ENCODE data around the gene ADAM23. TPM values are rescaled to one million over a fixed set of nuclear protein-coding genes. Genes with fewer than 3 reads are reported as not detected.

ADAM23 gene
- total and polyA plus RNA-seq, 2 donors from 2014 or later, result 1.0 to 2.5 TPM

GRCh38 chr2:206482123-206482522, 38.8 kb downstream of the ADAM23 start:
- no peak overlapping the region for H3K27ac ChIP-seq (ENCODE audit: low read depth in 2 of 2, low read length in 2 of 2)
- no peak overlapping the region for H3K4me3 ChIP-seq (ENCODE audit: low read length in 3 of 3)
- FAIRE-seq, result no peak
- intact Hi-C loops (cut with DNase I), result no loop called here
- H3K36me3 ChIP-seq (ENCODE audit: control insufficient read depth in 2 of 3, insufficient read depth in 3 of 3, low read length in 3 of 3), result no peaks in the 10 kb centered on the region
- no peaks in the 10 kb centered on the region for H3K27me3 ChIP-seq (ENCODE audit: control insufficient read depth, insufficient read depth, low read length)
- no peaks in the 10 kb centered on the region for H3K4me1 ChIP-seq (ENCODE audit: control insufficient read depth in 2 of 3, insufficient read depth in 2 of 3, low read depth in 1 of 3, low read length in 3 of 3)
- no peak for DNase-seq
- TF ChIP-seq, protein P1, sequence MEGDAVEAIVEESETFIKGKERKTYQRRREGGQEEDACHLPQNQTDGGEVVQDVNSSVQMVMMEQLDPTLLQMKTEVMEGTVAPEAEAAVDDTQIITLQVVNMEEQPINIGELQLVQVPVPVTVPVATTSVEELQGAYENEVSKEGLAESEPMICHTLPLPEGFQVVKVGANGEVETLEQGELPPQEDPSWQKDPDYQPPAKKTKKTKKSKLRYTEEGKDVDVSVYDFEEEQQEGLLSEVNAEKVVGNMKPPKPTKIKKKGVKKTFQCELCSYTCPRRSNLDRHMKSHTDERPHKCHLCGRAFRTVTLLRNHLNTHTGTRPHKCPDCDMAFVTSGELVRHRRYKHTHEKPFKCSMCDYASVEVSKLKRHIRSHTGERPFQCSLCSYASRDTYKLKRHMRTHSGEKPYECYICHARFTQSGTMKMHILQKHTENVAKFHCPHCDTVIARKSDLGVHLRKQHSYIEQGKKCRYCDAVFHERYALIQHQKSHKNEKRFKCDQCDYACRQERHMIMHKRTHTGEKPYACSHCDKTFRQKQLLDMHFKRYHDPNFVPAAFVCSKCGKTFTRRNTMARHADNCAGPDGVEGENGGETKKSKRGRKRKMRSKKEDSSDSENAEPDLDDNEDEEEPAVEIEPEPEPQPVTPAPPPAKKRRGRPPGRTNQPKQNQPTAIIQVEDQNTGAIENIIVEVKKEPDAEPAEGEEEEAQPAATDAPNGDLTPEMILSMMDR (IDR thresholded peaks at IDR 0.05; ENCODE audit: borderline replicate concordance, extremely low read depth, insufficient read depth), result no peak
- H3K9ac ChIP-seq (ENCODE audit: low read length in 3 of 3), result no peak overlapping the region
- H3K9me3 ChIP-seq (ENCODE audit: control insufficient read depth in 2 of 3, insufficient read depth in 1 of 3, low read length in 3 of 3), result no peaks in the 10 kb centered on the region

DNA sequence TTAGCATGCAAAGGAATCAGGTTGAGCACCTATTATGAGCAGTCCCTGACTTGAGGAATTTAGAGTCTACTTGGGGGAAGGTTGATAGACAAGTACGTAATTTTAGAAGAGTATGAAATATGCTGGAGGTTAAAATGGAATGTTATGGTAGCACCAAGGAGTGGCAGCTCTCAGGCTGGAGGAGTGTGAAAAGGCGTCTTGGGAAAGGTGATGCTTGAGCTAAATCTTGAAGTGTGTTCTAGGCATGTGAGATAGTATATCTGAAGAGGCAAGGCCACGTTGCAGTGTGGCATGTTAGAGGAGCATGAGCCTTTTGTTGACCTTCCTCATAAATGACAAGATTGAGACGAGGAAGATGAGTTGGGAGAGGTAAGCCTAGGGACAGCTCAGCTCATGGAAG, 39.3 kb downstream of the ADAM23 start:
- no peak overlapping the region for H3K4me3 ChIP-seq (ENCODE audit: low read length in 3 of 3)
- H3K36me3 ChIP-seq (ENCODE audit: control insufficient read depth in 2 of 3, insufficient read depth in 3 of 3, low read length in 3 of 3), result no peaks in the 10 kb centered on the region
- intact Hi-C loops (cut with DNase I), result no loop called here
- H3K9me3 ChIP-seq (ENCODE audit: control insufficient read depth in 2 of 3, insufficient read depth in 1 of 3, low read length in 3 of 3), result no peaks in the 10 kb centered on the region
- DNase-seq (no peak), FAIRE-seq (no peak)
- H3K9ac ChIP-seq (ENCODE audit: low read length in 3 of 3), result no peak overlapping the region
- H3K27ac ChIP-seq (ENCODE audit: low read depth in 2 of 2, low read length in 2 of 2), result no peak overlapping the region
- TF ChIP-seq, protein P1 (IDR thresholded peaks at IDR 0.05; ENCODE audit: borderline replicate concordance, extremely low read depth, insufficient read depth), result no peak
- H3K4me1 ChIP-seq (ENCODE audit: control insufficient read depth in 2 of 3, insufficient read depth in 2 of 3, low read depth in 1 of 3, low read length in 3 of 3), result no peaks in the 10 kb centered on the region
- H3K27me3 ChIP-seq (ENCODE audit: control insufficient read depth, insufficient read depth, low read length), result no peaks in the 10 kb centered on the region

DNA sequence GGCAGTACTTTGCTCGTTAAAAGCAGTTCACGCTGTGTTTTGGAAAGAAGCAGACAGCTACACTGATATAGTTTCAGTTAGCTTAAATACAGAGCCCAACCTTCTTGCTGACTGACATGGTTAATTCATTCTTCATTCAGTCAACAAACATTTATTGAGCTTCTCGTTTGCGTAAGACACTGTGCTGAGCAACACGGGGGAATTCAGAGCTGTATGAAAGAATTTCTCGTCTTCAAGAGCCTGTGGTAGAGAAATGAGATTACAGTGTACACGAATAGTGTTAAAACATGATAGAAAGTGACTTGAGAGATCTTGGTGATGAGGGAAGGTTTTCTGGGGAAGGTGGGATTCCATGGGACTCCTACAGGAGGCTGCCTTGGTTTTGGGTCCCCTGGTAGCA, 44.7 kb downstream of the ADAM23 start:
- DNase-seq (no peak), FAIRE-seq (no peak)
- TF ChIP-seq, protein P1 (IDR thresholded peaks at IDR 0.05; ENCODE audit: borderline replicate concordance, extremely low read depth, insufficient read depth), result no peak
- no peak overlapping the region for H3K4me3 ChIP-seq (ENCODE audit: low read length in 3 of 3)
- no peaks in the 10 kb centered on the region for H3K36me3 ChIP-seq (ENCODE audit: control insufficient read depth in 2 of 3, insufficient read depth in 3 of 3, low read length in 3 of 3)
- H3K27me3 ChIP-seq (ENCODE audit: control insufficient read depth, insufficient read depth, low read length), result no peaks in the 10 kb centered on the region
- intact Hi-C loops (cut with DNase I), result no loop called here
- H3K4me1 ChIP-seq (ENCODE audit: control insufficient read depth in 2 of 3, insufficient read depth in 2 of 3, low read depth in 1 of 3, low read length in 3 of 3), result no peaks in the 10 kb centered on the region
- no peaks in the 10 kb centered on the region for H3K9me3 ChIP-seq (ENCODE audit: control insufficient read depth in 2 of 3, insufficient read depth in 1 of 3, low read length in 3 of 3)
- H3K9ac ChIP-seq (ENCODE audit: low read length in 3 of 3), result no peak overlapping the region
- H3K27ac ChIP-seq (ENCODE audit: low read depth in 2 of 2, low read length in 2 of 2), result no peak overlapping the region

GRCh38 chr2:206488623-206489022, 45.3 kb downstream of the ADAM23 start:
- Histone ChIP-seq H3K27me3 (ENCODE audit: control insufficient read depth, insufficient read depth, low read length) (no peaks in the 10 kb centered on the region), H3K4me3 (ENCODE audit: low read length in 3 of 3) (no peak overlapping the region), H3K9ac (ENCODE audit: low read length in 3 of 3) (no peak overlapping the region), H3K36me3 (ENCODE audit: control insufficient read depth in 2 of 3, insufficient read depth in 3 of 3, low read length in 3 of 3) (no peaks in the 10 kb centered on the region), H3K27ac (ENCODE audit: low read depth in 2 of 2, low read length in 2 of 2) (no peak overlapping the region), H3K4me1 (ENCODE audit: control insufficient read depth in 2 of 3, insufficient read depth in 2 of 3, low read depth in 1 of 3, low read length in 3 of 3) (no peaks in the 10 kb centered on the region), H3K9me3 (ENCODE audit: control insufficient read depth in 2 of 3, insufficient read depth in 1 of 3, low read length in 3 of 3) (no peaks in the 10 kb centered on the region)
- no peak for DNase-seq
- TF ChIP-seq, protein P1 (IDR thresholded peaks at IDR 0.05; ENCODE audit: borderline replicate concordance, extremely low read depth, insufficient read depth), result no peak
- FAIRE-seq, result no peak
- intact Hi-C loops (cut with DNase I), result no loop called here
